HepG2 (cell line): ENCODE results near the gene NOS1AP. TPM values are rescaled to one million over a fixed set of nuclear protein-coding genes. Genes with fewer than 3 reads are reported as not detected.

Experiments used
- ARID5B ChIP-seq: IDR thresholded peaks from 2 replicates; pipeline ENCODE4 v1.4.0; 2020; ENCODE audit warnings: mild to moderate bottlenecking, missing genetic modification reagents
- CBX5 ChIP-seq: sonication (generic); formaldehyde crosslinking; IDR thresholded peaks from 2 replicates; pipeline ENCODE4 v1.4.0; 2020; ENCODE audit warnings: missing genetic modification reagents, borderline replicate concordance
- DMAP1 ChIP-seq: IDR thresholded peaks from 2 replicates; pipeline ENCODE4 v1.6.1; 2016
- HDAC1 ChIP-seq: sonication (generic); formaldehyde crosslinking; IDR thresholded peaks from 2 replicates; pipeline ENCODE4 v1.5.1; 2020; ENCODE audit warnings: mild to moderate bottlenecking, missing genetic modification reagents
- IRF9 ChIP-seq: sonication (generic); formaldehyde crosslinking; IDR thresholded peaks from 2 replicates; pipeline ENCODE4 v1.8.0; 2022; ENCODE audit warnings: missing genetic modification reagents, mild to moderate bottlenecking, borderline replicate concordance
- KDM6A ChIP-seq: IDR thresholded peaks from 2 replicates; pipeline ENCODE4 v1.6.1; 2016; ENCODE audit warnings: low read depth
- NFYC ChIP-seq: IDR thresholded peaks from 2 replicates; pipeline ENCODE4 v1.6.1; 2016; ENCODE audit warnings: missing genetic modification reagents, missing compliant biosample characterization
- RARA ChIP-seq: IDR thresholded peaks from 2 replicates; pipeline ENCODE4 v1.6.1; 2016; ENCODE audit warnings: missing genetic modification reagents, missing compliant biosample characterization
- ZFP37 ChIP-seq: sonication (generic); formaldehyde crosslinking; IDR thresholded peaks from 2 replicates; pipeline ENCODE4 v1.4.0; 2020; ENCODE audit warnings: missing genetic modification reagents, borderline replicate concordance
- ZNF280D ChIP-seq: sonication (generic); formaldehyde crosslinking; IDR thresholded peaks from 2 replicates; pipeline ENCODE4 v1.5.1; 2020; ENCODE audit warnings: mild to moderate bottlenecking, missing genetic modification reagents
- polyA plus RNA-seq, 8 experiments: library from polyadenylated mRNA; depleted of rRNA in 3 of 8; stranded (reverse) in 7 of 8; unstranded in 1 of 8; fragments of >200 nt; fragmentation: Illumina TruSeq in 4 of 8; extraction: Trizol in 4 of 8; gene quantifications; 2 replicates each; pipeline versions ENCODE4 v1.2.1 to v1.2.3, GENCODE V29; 2011 to 2016; ENCODE audit warnings: low read depth in 4 of 8, missing spikeins in 1 of 8, mixed read lengths in 1 of 8; ENCODE audit not compliant: insufficient read depth in 1 of 8
- total RNA-seq, 5 experiments: library from RNA; depleted of rRNA; stranded (reverse); fragments of >200 nt; fragmentation: Illumina TruSeq; extraction: Trizol; gene quantifications; 2 replicates each; pipeline ENCODE4 v1.2.3, GENCODE V29; 2016; ENCODE audit warnings: low read depth in 1 of 5
- TF ChIP-seq, protein P1 (sequence below): sonication (generic); formaldehyde crosslinking; IDR thresholded peaks from 2 replicates; pipeline ENCODE4 v1.4.0; 2020; ENCODE audit warnings: low read depth, mild to moderate bottlenecking, missing genetic modification reagents
- TF ChIP-seq, protein P2 (sequence below): sonication (generic); formaldehyde crosslinking; IDR thresholded peaks from 2 replicates; pipeline ENCODE4 v1.4.0; 2020; ENCODE audit warnings: missing genetic modification reagents

The NOS1AP gene
- total and polyA plus RNA-seq, 2 of the 13 experiments (the other 11 are each of a cell fraction or from before 2014, with no cell fraction given), result 2.0 to 3.3 TPM

DNA sequence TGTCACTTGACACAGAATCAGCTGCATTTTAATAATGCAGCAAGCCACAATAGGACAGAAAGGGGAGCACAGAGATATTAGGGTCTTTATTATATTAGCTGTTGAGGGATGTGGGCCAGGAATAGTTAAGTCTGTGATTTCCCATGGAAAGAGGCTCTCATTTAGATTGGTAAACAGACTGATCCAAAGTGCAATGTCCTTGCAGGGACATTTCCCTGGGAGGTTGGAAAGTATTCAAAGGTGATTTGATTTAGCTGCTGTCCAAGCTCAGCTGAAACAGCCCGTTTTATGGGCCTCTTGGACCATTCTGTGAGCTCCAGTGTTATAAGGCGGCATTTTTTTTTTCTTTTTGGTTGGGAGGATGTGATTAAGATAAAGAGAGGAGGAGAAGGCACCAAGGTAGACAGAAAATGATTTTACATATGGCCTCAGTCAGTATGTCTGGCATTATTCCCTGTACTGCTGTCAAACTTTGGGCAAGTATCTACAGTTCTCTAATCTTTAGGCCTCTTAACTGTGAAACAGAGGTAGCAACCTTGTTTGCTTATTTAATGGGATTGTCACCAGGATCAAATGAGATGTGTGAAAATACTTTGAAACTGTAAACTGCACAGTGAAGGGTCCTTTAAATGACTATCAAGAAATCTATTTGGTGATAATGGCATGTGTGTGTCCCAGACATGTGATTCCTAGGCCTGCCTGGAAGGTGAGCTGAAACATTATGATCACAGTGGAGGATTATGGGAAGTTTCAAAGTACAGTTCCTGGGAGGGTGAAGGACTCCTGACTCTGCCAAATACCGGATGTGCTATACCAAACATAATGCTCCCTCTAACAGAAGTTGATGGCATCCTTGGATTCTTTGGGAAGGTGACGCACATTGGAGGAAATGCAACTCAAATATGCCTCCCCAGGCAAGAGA, 62.2 kb downstream of the NOS1AP start (continued):
- TF ChIP-seq, protein P1, sequence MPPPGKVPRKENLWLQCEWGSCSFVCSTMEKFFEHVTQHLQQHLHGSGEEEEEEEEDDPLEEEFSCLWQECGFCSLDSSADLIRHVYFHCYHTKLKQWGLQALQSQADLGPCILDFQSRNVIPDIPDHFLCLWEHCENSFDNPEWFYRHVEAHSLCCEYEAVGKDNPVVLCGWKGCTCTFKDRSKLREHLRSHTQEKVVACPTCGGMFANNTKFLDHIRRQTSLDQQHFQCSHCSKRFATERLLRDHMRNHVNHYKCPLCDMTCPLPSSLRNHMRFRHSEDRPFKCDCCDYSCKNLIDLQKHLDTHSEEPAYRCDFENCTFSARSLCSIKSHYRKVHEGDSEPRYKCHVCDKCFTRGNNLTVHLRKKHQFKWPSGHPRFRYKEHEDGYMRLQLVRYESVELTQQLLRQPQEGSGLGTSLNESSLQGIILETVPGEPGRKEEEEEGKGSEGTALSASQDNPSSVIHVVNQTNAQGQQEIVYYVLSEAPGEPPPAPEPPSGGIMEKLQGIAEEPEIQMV (CRISPR knock-in tag), result no peak
- peak; percentile 17; the same call in 1 of the 2 replicates for TF ChIP-seq NFYC (CRISPR knock-in tag)
- TF ChIP-seq KDM6A (CRISPR knock-in tag), result peak; percentile 54
- TF ChIP-seq DMAP1, result 0 out of 2 replicates have a peak, but pooled peaks have one; percentile 21
- peak; percentile 90 for TF ChIP-seq RARA (CRISPR knock-in tag)
- no peak for TF ChIP-seq ZFP37 (CRISPR knock-in tag)
- no peak for TF ChIP-seq CBX5
- TF ChIP-seq, protein P2, sequence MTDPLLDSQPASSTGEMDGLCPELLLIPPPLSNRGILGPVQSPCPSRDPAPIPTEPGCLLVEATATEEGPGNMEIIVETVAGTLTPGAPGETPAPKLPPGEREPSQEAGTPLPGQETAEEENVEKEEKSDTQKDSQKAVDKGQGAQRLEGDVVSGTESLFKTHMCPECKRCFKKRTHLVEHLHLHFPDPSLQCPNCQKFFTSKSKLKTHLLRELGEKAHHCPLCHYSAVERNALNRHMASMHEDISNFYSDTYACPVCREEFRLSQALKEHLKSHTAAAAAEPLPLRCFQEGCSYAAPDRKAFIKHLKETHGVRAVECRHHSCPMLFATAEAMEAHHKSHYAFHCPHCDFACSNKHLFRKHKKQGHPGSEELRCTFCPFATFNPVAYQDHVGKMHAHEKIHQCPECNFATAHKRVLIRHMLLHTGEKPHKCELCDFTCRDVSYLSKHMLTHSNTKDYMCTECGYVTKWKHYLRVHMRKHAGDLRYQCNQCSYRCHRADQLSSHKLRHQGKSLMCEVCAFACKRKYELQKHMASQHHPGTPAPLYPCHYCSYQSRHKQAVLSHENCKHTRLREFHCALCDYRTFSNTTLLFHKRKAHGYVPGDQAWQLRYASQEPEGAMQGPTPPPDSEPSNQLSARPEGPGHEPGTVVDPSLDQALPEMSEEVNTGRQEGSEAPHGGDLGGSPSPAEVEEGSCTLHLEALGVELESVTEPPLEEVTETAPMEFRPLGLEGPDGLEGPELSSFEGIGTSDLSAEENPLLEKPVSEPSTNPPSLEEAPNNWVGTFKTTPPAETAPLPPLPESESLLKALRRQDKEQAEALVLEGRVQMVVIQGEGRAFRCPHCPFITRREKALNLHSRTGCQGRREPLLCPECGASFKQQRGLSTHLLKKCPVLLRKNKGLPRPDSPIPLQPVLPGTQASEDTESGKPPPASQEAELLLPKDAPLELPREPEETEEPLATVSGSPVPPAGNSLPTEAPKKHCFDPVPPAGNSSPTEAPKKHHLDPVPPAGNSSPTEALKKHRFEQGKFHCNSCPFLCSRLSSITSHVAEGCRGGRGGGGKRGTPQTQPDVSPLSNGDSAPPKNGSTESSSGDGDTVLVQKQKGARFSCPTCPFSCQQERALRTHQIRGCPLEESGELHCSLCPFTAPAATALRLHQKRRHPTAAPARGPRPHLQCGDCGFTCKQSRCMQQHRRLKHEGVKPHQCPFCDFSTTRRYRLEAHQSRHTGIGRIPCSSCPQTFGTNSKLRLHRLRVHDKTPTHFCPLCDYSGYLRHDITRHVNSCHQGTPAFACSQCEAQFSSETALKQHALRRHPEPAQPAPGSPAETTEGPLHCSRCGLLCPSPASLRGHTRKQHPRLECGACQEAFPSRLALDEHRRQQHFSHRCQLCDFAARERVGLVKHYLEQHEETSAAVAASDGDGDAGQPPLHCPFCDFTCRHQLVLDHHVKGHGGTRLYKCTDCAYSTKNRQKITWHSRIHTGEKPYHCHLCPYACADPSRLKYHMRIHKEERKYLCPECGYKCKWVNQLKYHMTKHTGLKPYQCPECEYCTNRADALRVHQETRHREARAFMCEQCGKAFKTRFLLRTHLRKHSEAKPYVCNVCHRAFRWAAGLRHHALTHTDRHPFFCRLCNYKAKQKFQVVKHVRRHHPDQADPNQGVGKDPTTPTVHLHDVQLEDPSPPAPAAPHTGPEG, result 0 out of 2 replicates have a peak, but pooled peaks have one; percentile 17
- peak; percentile 73 for TF ChIP-seq HDAC1 (CRISPR knock-in tag)
- TF ChIP-seq IRF9, result no peak
- TF ChIP-seq ZNF280D, result peak; percentile 13; the same call in 1 of the 2 replicates
- TF ChIP-seq ARID5B (CRISPR knock-in tag), result peak; percentile 91
